NAMALWA (cell line): ENCODE measurements around the gene PCDHB15.
A peak's percentile ranks its signal among the peaks of the same experiment; 100 is the strongest.
"Not testable (repeated sequence)": the region's sequence is repeated elsewhere in the genome, so short reads cannot be mapped to it uniquely, and the experiment has no call there.

Experiments
- DNase-seq: peaks from one replicate; pipeline ENCODE4 v3.0.0-alpha.2; 2015; ENCODE audit warnings: low spot score

Gene PCDHB15

DNA sequence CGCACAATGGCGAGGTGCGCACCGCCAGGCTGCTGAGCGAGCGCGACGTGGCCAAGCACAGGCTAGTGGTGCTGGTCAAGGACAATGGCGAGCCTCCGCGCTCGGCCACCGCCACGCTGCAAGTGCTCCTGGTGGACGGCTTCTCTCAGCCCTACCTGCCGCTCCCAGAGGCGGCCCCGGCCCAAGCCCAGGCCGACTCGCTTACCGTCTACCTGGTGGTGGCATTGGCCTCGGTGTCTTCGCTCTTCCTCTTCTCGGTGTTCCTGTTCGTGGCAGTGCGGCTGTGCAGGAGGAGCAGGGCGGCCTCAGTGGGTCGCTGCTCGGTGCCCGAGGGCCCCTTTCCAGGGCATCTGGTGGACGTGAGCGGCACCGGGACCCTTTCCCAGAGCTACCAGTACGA, 2.2 kb downstream of the PCDHB15 start:
- not testable (repeated sequence) for DNase-seq

DNA sequence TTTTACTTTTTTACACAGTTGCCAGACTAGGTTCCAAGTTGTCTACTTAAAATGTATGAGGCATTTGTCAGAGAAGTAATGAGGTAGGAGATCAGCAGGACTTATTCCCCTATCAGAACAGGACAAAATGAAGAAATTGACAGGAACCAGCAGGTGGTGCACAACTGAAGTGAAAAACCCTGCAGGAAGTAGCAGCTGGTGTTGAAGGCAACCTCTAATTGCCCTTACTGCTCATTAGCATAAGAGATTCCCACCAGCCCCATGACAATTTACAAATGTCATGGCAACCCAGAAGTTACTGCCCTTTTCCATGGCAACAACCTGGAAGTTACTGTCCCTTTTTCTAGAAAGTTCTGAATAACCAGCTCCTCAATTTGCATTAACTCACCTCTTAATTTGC, 5.4 kb downstream of the PCDHB15 start:
- DNase-seq, result peak; percentile 60

DNA sequence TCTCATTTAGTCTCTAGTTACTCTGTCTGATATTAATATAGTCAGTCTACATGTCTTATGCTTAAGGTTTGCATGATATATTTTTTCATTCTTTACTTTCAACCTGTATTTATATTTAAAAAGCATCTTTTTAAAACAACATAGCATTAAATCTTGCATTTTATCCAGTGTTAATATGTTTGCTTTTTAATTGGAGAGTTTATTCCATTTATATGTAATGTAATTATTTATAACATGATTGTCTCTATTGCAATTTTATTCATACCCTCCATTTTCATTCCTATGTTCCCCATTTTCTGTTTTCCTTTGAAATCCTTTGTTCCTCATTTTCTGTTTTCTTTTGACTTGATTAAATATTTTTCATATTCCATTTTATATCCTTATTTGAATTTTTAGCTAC, 13.3 kb downstream of the PCDHB15 start:
- no peak for DNase-seq

DNA sequence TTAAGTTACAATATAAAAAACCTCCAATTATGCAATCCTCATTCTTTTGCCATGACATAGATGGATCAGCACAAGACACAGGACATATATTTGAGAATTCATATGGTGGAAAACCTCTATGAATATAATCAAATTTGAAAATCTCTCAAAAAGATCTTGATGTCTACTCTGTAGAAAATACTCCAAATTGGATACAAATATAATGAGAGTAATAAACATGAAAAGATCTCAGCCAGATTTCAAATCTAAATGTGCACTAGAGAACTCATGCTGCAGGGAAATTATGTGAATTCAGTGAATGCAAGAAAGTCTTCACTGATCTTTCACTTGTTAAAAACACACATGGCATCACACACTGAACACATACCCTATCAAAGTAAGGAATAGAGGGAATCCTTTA, 13.8 kb downstream of the PCDHB15 start:
- DNase-seq, result no peak

DNA sequence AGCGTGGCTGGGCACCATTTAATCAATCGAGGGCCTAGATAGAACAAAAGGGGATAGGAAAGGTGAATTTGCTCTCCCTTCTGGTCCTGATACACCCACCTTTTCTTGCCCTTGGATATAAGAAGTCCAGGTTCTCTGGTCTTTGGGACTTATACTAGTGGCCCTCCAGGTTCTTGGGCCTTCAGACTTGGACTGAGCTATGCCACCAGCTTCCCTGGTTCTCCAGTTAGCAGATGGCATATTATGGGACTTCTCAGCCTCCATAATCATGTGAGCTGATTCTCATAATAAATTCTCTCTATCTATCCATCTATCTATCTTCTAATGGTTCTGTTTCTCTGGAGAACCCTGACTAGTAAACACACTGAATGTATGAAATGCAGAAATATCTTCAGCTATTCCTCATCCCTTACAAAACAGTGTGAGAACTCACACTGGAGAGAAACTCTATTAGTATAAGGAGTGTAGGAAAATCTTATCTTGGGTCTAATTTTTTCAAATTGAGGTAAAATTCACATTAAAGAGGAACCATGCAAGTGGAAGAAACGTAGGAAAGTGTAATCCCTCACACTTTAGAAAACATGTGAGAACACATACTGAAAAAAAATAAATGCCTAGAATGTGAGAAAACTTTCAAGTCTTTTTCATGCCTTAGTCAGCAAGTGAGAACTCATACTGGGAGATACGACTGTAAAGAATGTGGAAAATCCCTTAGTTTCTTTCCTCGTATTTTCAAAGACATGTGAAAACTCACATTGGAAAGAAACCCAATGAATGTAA, 15.5 kb downstream of the PCDHB15 start:
- DNase-seq, result peak; percentile 31

GRCh38 chr5:141261238-141261546, 16.0 kb downstream of the PCDHB15 start:
- no peak for DNase-seq

GRCh38 chr5:141269195-141269594, 24.0 kb downstream of the PCDHB15 start:
- no peak for DNase-seq

DNA sequence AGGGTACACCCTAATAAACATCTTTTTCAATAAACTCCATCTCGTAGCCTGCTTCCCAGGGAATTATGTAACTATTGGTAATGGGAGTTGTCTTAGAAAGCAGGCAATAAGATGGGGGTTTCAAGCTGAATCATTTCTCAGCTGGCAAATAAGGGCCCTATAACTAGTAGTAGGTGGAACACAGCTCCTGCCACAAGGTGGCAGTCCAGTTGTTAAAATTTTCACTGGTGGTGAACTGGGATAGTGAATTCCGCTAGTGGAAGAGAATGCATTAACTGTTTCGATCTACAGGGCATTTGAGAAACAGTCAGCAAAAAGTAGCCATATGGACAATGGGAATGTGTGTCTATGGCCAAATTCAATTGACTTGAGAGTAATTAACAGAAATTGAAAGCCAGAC, 27.7 kb downstream of the PCDHB15 start:
- DNase-seq, result peak; percentile 43

DNA sequence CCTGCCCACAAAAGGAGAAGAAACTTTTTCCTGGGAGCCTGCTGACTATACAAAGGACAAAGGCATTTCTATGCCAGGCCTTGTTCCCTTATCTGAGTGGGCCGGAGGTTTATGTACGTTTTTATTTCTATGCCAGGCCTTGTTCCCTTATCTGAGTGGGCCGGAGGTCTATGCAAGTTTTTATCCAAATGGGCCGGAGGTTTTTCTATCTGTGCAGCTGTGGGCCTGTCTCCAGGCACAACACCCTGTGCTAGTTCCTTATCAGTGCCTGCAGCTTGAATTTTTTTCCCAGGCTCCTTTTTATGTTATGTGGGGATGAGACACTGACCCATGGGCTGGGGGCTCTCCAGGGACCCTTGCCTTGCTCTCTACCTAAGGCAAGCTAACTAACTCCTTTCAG, 53.2 kb downstream of the PCDHB15 start:
- no peak for DNase-seq
